ENCODE data around the gene SDCBP2. TPM values are rescaled to one million over a fixed set of nuclear protein-coding genes. Genes with fewer than 3 reads are reported as not detected.

Gene SDCBP2
- polyA plus RNA-seq, 1 donor (not counting 4 experiments of a cell fraction or from before 2014, with no cell fraction given): 36.0 TPM

GRCh38 chr20:1267809-1268374 lies 61.0 kb downstream of the SDCBP2 start:
- H2AFZ ChIP-seq (ENCODE audit: control insufficient read depth, low read length): no peak overlapping the region
- DNase-seq (ENCODE audit: low read depth, low spot score): no peak
- H3K4me1 ChIP-seq (ENCODE audit: control insufficient read depth, extremely low read depth, insufficient read depth, low read length): peaks cover 13% of the 10 kb centered on the region
- H3K4me3 ChIP-seq (ENCODE audit: control insufficient read depth in 2 of 3, extremely low read depth in 1 of 3, insufficient read depth in 2 of 3, low read depth in 1 of 3, low read length in 3 of 3): no peak overlapping the region
- TF ChIP-seq CTCF (optimal IDR thresholded peaks at IDR 0.05 in 1 of 3, IDR thresholded peaks at IDR 0.05 in 1 of 3, conservative IDR thresholded peaks at IDR 0.05 in 1 of 3; ENCODE audit: extremely low read depth in 1 of 3, insufficient read depth in 2 of 3, low read length in 3 of 3): no peak
- FAIRE-seq: no peak
- H4K20me1 ChIP-seq (ENCODE audit: control insufficient read depth, extremely low read depth, insufficient read depth, low read length): no peaks in the 10 kb centered on the region
- no peaks in the 10 kb centered on the region for H3K36me3 ChIP-seq (ENCODE audit: control insufficient read depth in 2 of 2, extremely low read depth in 1 of 2, insufficient read depth in 2 of 2, low read length in 2 of 2)
- H3K4me2 ChIP-seq (ENCODE audit: control insufficient read depth, extremely low read depth, insufficient read depth, low read depth, low read length): no peak overlapping the region
- H3K9ac ChIP-seq (ENCODE audit: control insufficient read depth, extremely low read depth, insufficient read depth, low read length): no peak overlapping the region
- no peaks in the 10 kb centered on the region for H3K79me2 ChIP-seq (ENCODE audit: control insufficient read depth, insufficient read depth, low read length)
- dilution Hi-C loops (cut with MboI; ENCODE audit: extremely low pct_ligation_motif_present, low sequenced_read_pairs): no loop called here
- H3K9me1 ChIP-seq (ENCODE audit: control insufficient read depth, extremely low read depth, insufficient read depth, low read length): no peaks in the 10 kb centered on the region
- no peaks in the 10 kb centered on the region for H3K9me3 ChIP-seq (ENCODE audit: control insufficient read depth, low read depth, low read length)
- H3K27me3 ChIP-seq (ENCODE audit: control insufficient read depth, extremely low read depth, insufficient read depth, low read length): no peaks in the 10 kb centered on the region
- no peak overlapping the region for H3K27ac ChIP-seq (ENCODE audit: control insufficient read depth, insufficient read depth, low read length)

GRCh38 chr20:1267161-1267560 lies 61.8 kb downstream of the SDCBP2 start:
- Histone ChIP-seq H3K4me1 (ENCODE audit: control insufficient read depth, extremely low read depth, insufficient read depth, low read length) (peaks cover 13% of the 10 kb centered on the region), H3K4me3 (ENCODE audit: control insufficient read depth in 2 of 3, extremely low read depth in 1 of 3, insufficient read depth in 2 of 3, low read depth in 1 of 3, low read length in 3 of 3) (peak overlapping the region in 1 of 3 experiments; percentile 88), H3K27ac (ENCODE audit: control insufficient read depth, insufficient read depth, low read length) (no peak overlapping the region), H2AFZ (ENCODE audit: control insufficient read depth, low read length) (no peak overlapping the region), H3K27me3 (ENCODE audit: control insufficient read depth, extremely low read depth, insufficient read depth, low read length) (no peaks in the 10 kb centered on the region), H3K79me2 (ENCODE audit: control insufficient read depth, insufficient read depth, low read length) (no peaks in the 10 kb centered on the region), H3K36me3 (ENCODE audit: control insufficient read depth in 2 of 2, extremely low read depth in 1 of 2, insufficient read depth in 2 of 2, low read length in 2 of 2) (no peaks in the 10 kb centered on the region), H3K9ac (ENCODE audit: control insufficient read depth, extremely low read depth, insufficient read depth, low read length) (no peak overlapping the region), H3K9me3 (ENCODE audit: control insufficient read depth, low read depth, low read length) (no peaks in the 10 kb centered on the region), H4K20me1 (ENCODE audit: control insufficient read depth, extremely low read depth, insufficient read depth, low read length) (no peaks in the 10 kb centered on the region), H3K9me1 (ENCODE audit: control insufficient read depth, extremely low read depth, insufficient read depth, low read length) (no peaks in the 10 kb centered on the region), H3K4me2 (ENCODE audit: control insufficient read depth, extremely low read depth, insufficient read depth, low read depth, low read length) (peak overlapping the region; percentile 67)
- no peak for TF ChIP-seq CTCF (optimal IDR thresholded peaks at IDR 0.05 in 1 of 3, IDR thresholded peaks at IDR 0.05 in 1 of 3, conservative IDR thresholded peaks at IDR 0.05 in 1 of 3; ENCODE audit: extremely low read depth in 1 of 3, insufficient read depth in 2 of 3, low read length in 3 of 3)
- FAIRE-seq (no peak), DNase-seq (ENCODE audit: low read depth, low spot score) (no peak)
- dilution Hi-C loops (cut with MboI; ENCODE audit: extremely low pct_ligation_motif_present, low sequenced_read_pairs): no loop called here

All from keratinocyte (primary cell).